ENCODE results near the gene TMEM179B. TPM values are rescaled to one million over a fixed set of nuclear protein-coding genes. Genes with fewer than 3 reads are reported as not detected.

TMEM179B gene
- total and polyA plus RNA-seq, 9 of the 15 experiments (the other 6 are each of a cell fraction or from before 2014, with no cell fraction given), result 27.7 to 105 (median 37.0) TPM

DNA sequence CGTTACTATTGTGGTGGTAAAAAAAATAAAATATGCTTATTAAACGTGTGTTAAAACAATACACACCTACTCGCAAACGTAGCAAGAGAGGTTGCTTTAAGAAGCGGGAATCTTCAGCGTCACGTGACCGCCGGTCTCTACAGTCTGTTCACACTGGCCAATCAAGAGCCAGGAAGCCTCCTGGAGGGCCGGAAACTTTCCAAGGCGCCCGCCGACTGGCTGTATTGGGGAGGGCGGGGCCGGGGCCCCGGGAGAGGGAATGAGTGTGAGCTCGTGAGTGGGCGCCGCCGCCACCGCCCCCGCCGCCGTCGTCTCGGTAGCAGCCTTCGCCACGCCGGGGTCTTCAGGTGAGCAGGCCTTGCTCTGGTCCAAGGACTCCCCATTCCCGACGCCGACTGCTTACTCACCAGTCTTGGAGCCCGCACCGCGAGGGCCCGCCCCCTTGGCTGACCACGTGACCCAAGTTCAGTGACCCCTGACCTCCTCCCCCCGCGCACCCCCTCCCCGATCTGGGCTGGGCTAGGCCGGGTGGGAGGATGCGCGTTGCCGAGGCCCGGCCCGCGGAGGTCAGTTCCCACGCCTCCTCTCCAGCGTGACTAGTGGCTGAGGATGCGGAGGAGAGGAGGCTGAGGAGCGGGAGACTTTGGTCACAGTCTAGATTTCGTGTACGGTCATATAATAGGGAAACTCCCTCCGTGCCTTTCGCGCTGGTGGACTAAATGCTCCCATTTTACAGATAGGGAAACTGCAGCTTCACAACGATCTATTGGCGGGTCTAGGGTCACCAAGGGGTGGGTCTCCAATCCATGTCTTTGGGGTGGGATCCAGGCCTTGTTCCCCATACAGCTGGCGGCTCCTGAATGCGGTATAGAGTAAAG is 15.8 kb upstream of the TMEM179B start, which contains the start of gene TAF6L (continued):
- TF ChIP-seq ZNF696 (CRISPR knock-in tag; conservative IDR thresholded peaks at IDR 0.05), result no peak
- TF ChIP-seq XRCC5 (IDR thresholded peaks at IDR 0.05; ENCODE audit: low read depth, low read length), result no peak
- no peak for TF ChIP-seq FUS (optimal IDR thresholded peaks at IDR 0.05; ENCODE audit: low read depth, low read length)
- no peak for TF ChIP-seq MCM3 (IDR thresholded peaks at IDR 0.05)
- TF ChIP-seq POLR3A (IDR thresholded peaks at IDR 0.05; ENCODE audit: borderline replicate concordance, extremely low read depth, insufficient read depth, insufficient read length), result no peak
- TF ChIP-seq U2AF2 (optimal IDR thresholded peaks at IDR 0.05; ENCODE audit: low read depth, low read length), result no peak
- peak; percentile 99 for TF ChIP-seq RAD51 (IDR thresholded peaks at IDR 0.05; ENCODE audit: borderline replicate concordance, low read depth)
- TF ChIP-seq NFIX (CRISPR knock-in tag; IDR thresholded peaks at IDR 0.05; ENCODE audit: low read depth), result no peak
- peak; percentile 85 for TF ChIP-seq L3MBTL2 (IDR thresholded peaks at IDR 0.05)
- peak; percentile 71 for TF ChIP-seq POLR2H (tag; IDR thresholded peaks at IDR 0.05; ENCODE audit: low read depth)
- no peak for TF ChIP-seq SRSF7 (optimal IDR thresholded peaks at IDR 0.05; ENCODE audit: low read depth, low read length)
- TF ChIP-seq ZNF785 (CRISPR knock-in tag; IDR thresholded peaks at IDR 0.05), result no peak
- TF ChIP-seq FOXP1 (CRISPR knock-in tag; IDR thresholded peaks at IDR 0.05), result peak; percentile 79
- TF ChIP-seq STAG1 (CRISPR knock-in tag; IDR thresholded peaks at IDR 0.05; ENCODE audit: borderline replicate concordance), result no peak
- TF ChIP-seq, protein P1, sequence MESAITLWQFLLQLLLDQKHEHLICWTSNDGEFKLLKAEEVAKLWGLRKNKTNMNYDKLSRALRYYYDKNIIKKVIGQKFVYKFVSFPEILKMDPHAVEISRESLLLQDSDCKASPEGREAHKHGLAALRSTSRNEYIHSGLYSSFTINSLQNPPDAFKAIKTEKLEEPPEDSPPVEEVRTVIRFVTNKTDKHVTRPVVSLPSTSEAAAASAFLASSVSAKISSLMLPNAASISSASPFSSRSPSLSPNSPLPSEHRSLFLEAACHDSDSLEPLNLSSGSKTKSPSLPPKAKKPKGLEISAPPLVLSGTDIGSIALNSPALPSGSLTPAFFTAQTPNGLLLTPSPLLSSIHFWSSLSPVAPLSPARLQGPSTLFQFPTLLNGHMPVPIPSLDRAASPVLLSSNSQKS (CRISPR knock-in tag; IDR thresholded peaks at IDR 0.05), result no peak
- TF ChIP-seq POLR2G (IDR thresholded peaks at IDR 0.05; ENCODE audit: low read depth, low read length), result peak; percentile 91
- no peak for TF ChIP-seq CBX3 (IDR thresholded peaks at IDR 0.05; ENCODE audit: borderline replicate concordance in 1 of 2, low read length in 2 of 2)
- TF ChIP-seq FOXA1 (IDR thresholded peaks at IDR 0.05; ENCODE audit: borderline replicate concordance), result no peak
- peak; percentile 69 for TF ChIP-seq CXXC5 (CRISPR knock-in tag; IDR thresholded peaks at IDR 0.05)
- no peak for TF ChIP-seq SMARCC2 (IDR thresholded peaks at IDR 0.05; ENCODE audit: low read depth)
- no peak for TF ChIP-seq ATF1 (CRISPR knock-in tag; IDR thresholded peaks at IDR 0.05)
- peak; percentile 74 for TF ChIP-seq ATF1 (tag; IDR thresholded peaks at IDR 0.05)
- no peak for TF ChIP-seq HDGF (IDR thresholded peaks at IDR 0.05)
- TF ChIP-seq MIER1 (IDR thresholded peaks at IDR 0.05; ENCODE audit: low read depth), result no peak
- TF ChIP-seq TARDBP (IDR thresholded peaks at IDR 0.05), result peak; percentile 43; the same call in 1 of the 2 replicates
- TF ChIP-seq CSDE1 (IDR thresholded peaks at IDR 0.05), result no peak
- TF ChIP-seq SMARCE1 (IDR thresholded peaks at IDR 0.05), result no peak
- TF ChIP-seq GABPB2 (CRISPR knock-in tag; conservative IDR thresholded peaks at IDR 0.05), result no peak
- TF ChIP-seq NONO (IDR thresholded peaks at IDR 0.05; ENCODE audit: low read depth in 2 of 2, low read length in 1 of 2), result 0 out of 4 replicates have a peak, but pooled peaks of 1 of the 2 experiments have one; percentile 13
- peak; percentile 72 for TF ChIP-seq POLR2B (IDR thresholded peaks at IDR 0.05; ENCODE audit: low read depth, partially characterized antibody)
- no peak for TF ChIP-seq ZNF316 (IDR thresholded peaks at IDR 0.05)
